Measurements from ENCODE around the gene CCDC92. TPM values are rescaled to one million over a fixed set of nuclear protein-coding genes. Genes with fewer than 3 reads are reported as not detected.
A peak's percentile ranks its signal among the peaks of the same experiment; 100 is the strongest.

CCDC92 gene, protein sequence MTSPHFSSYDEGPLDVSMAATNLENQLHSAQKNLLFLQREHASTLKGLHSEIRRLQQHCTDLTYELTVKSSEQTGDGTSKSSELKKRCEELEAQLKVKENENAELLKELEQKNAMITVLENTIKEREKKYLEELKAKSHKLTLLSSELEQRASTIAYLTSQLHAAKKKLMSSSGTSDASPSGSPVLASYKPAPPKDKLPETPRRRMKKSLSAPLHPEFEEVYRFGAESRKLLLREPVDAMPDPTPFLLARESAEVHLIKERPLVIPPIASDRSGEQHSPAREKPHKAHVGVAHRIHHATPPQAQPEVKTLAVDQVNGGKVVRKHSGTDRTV
- 10 to 100 TPM in 2 of 4 donors, 1 to 10 TPM in 2; 6.5 to 17.1 (median 10.6) TPM for total RNA-seq

DNA sequence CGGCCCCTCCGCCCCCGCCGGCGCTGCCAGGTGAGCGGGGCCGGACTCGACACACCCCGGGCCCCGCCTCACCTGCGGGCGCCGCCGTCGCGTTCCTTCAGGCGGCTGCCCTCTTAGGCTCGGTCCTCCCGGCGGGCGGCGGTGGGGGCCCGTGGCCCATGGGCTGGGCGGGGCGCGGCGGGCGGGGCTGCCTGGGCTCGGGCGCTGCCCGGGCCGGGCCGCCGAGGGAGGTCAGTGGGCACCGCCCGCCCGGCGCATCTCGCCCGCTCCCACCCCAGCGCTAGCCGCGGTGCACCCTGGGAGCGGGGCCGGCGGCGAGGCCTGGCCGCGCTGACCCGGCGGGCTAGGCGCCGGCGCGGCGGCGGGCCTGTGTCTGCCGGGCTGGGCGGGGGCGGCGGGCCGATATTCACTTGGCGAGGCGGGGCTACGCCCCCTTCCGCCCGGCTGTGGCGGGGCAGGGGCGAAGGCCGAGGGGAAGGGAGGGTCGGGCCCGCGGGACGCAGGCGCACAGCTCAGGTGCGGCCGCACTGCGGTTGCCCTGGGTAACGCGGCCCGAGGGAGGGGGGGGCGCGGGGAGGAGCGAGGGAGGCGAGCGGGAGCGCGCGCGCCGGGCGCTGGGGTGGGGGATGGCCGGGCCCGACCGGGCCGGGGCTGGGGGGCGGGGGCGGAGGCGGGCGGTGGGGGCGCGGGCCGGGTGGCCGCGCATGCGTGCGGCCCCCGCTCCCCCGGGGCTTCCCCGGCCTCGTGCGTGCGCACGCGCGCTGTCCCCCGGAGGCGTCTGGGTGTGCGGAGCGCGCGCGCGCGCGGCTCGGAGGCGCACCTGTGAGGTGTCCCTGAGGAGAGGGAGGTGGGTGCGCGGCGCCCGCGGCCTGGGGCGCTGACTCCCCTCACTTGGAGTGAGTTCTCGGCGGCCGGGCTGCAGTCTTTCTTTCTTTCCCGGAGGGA lies at the start of gene CCDC92, which contains the start of gene ZNF664:
Gene CCDC92 (minus strand): TSS at position 375 of the 945 bp plus-strand sequence. CDS start 28,526 bp downstream, outside the sequence.
Gene ZNF664 (plus strand): TSS at position 759 of the 945 bp plus-strand sequence. CDS start 38,930 bp downstream, outside the sequence.
- Histone ChIP-seq H3K36me3 (peaks cover 3% of the 10 kb centered on the region), H3K4me1 (peaks cover 28% of the 10 kb centered on the region), H3K27ac (peak within 1 kb of the TSS; percentile 94), H3K4me3 (peak within 1 kb of the TSS; percentile 97), H3K9me3 (no peaks in the 10 kb centered on the region), H3K27me3 (no peaks in the 10 kb centered on the region)
- 1% methylated on average over 14 of the region's 138 CpGs for WGBS
- TF ChIP-seq POLR2A (IDR thresholded peaks at IDR 0.05) = peak in 1 of 2 donors; percentile 71
- TF ChIP-seq POLR2AphosphoS5 (IDR thresholded peaks at IDR 0.05) = no peak
- peak; percentile 87 to 92 for DNase-seq (ENCODE audit: low spot score in 2 of 2)

DNA sequence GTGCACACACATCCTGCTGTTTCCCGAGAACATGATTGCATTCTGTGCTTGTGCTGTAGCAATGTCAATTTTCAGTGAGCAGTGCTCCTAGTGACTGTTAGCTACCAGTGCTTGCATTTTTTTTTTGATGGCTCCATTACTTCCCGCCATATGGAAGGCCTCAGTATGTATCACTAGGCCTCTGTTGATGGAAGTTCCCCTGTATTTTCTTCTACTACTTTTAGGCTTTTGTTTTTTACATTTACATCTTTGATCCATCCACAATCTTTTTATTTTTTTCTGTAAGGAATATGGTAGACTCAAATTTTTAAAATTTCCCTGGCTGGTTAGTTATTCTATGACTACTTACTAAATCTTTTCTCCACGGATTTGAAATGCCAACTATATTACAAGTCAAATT lies 49.5 kb upstream of the CCDC92 start:
- H3K9me3 ChIP-seq = no peaks in the 10 kb centered on the region
- TF ChIP-seq POLR2AphosphoS5 (IDR thresholded peaks at IDR 0.05) (no peak), POLR2A (IDR thresholded peaks at IDR 0.05) (no peak), EP300 (IDR thresholded peaks at IDR 0.05) (no peak)
- TF ChIP-seq, protein P1, sequence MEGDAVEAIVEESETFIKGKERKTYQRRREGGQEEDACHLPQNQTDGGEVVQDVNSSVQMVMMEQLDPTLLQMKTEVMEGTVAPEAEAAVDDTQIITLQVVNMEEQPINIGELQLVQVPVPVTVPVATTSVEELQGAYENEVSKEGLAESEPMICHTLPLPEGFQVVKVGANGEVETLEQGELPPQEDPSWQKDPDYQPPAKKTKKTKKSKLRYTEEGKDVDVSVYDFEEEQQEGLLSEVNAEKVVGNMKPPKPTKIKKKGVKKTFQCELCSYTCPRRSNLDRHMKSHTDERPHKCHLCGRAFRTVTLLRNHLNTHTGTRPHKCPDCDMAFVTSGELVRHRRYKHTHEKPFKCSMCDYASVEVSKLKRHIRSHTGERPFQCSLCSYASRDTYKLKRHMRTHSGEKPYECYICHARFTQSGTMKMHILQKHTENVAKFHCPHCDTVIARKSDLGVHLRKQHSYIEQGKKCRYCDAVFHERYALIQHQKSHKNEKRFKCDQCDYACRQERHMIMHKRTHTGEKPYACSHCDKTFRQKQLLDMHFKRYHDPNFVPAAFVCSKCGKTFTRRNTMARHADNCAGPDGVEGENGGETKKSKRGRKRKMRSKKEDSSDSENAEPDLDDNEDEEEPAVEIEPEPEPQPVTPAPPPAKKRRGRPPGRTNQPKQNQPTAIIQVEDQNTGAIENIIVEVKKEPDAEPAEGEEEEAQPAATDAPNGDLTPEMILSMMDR (IDR thresholded peaks at IDR 0.05) = no peak
- H3K36me3 ChIP-seq = no peaks in the 10 kb centered on the region
- no peak for DNase-seq (ENCODE audit: low spot score in 2 of 2)
- peaks cover 14% of the 10 kb centered on the region for H3K4me1 ChIP-seq
- 82% methylated on average over 3 of the region's 3 CpGs for WGBS
- H3K27me3 ChIP-seq = no peaks in the 10 kb centered on the region
- no peak overlapping the region for H3K4me3 ChIP-seq
- H3K27ac ChIP-seq = no peak overlapping the region

DNA sequence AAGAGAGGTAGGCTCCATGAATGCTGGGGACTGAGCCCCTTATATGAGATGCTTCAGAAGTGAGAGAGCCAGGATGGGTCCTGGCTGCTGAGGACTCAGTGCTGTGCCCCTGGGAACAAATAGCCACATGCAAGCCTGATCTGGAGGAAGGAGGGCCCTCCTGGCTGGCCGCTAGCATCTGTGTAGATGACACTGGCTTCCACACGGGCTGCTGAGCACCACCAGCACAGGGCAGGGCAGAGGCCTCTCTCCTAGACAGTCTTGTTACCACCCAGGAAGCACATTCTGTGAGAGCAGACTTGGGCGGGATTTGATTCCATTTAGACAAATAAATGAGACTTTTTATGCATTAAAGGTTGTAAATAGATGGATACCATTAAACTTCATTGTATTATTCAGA lies 48.4 kb upstream of the CCDC92 start:
- no peaks in the 10 kb centered on the region for H3K27me3 ChIP-seq
- no peaks in the 10 kb centered on the region for H3K9me3 ChIP-seq
- no peak overlapping the region for H3K27ac ChIP-seq
- H3K36me3 ChIP-seq = no peaks in the 10 kb centered on the region
- no peak overlapping the region for H3K4me3 ChIP-seq
- peaks cover 14% of the 10 kb centered on the region for H3K4me1 ChIP-seq
- DNase-seq (ENCODE audit: low spot score in 2 of 2) = no peak
- TF ChIP-seq EP300 (IDR thresholded peaks at IDR 0.05) (no peak), POLR2A (IDR thresholded peaks at IDR 0.05) (no peak), POLR2AphosphoS5 (IDR thresholded peaks at IDR 0.05) (no peak)
- TF ChIP-seq, protein P1 (IDR thresholded peaks at IDR 0.05) = no peak
- WGBS = 79% methylated on average over 3 of the region's 3 CpGs

DNA sequence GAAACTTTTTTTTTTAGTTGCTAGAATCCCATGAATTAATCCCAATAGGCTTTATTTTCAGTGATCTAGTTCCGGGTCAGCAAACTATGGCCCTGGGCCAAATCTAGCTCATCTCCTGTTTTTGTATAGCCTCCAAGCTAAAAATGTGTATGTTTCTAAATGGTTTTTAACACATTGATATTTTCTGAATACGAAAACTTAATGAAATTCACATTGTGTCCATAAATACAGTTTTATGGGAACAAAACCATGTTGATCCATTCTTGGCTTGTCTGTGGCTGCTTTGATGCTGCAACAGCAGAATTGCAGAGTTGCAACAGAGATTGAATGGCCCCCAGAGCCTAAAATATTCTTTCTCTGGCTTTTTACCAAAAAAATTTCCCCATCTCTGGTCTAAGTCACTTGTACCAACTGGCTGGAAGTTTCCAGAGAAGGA lies 47.9 kb upstream of the CCDC92 start:
- no peak for TF ChIP-seq POLR2A (IDR thresholded peaks at IDR 0.05)
- TF ChIP-seq EP300 (IDR thresholded peaks at IDR 0.05) = no peak
- peak in 1 of 3 donors; percentile 59 for TF ChIP-seq POLR2AphosphoS5 (IDR thresholded peaks at IDR 0.05)
- TF ChIP-seq, protein P1 (IDR thresholded peaks at IDR 0.05) = no peak

DNA sequence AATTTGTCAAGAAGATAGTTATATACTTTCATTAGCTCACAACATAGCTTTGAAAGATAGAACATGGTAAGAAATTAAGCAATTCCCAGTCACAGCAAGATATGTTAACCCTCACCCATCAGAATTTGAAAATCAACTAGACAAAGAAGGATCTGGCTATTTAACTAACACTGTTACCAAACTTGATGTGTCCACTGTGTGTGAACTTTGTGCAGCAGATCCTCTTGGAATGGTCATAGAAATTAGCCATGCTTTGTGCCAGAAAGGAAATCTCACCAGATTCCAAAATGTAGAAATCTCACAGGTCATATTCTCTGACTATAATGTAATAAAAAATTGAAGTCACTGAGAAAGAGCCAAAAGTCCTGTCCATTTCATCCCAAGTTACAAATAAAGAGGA lies 46.5 kb upstream of the CCDC92 start:
- Histone ChIP-seq H3K36me3 (peaks cover under 1% of the 10 kb centered on the region), H3K4me3 (no peak overlapping the region), H3K9me3 (no peaks in the 10 kb centered on the region), H3K27me3 (no peaks in the 10 kb centered on the region), H3K4me1 (peaks cover 5% of the 10 kb centered on the region), H3K27ac (no peak overlapping the region)
- TF ChIP-seq EP300 (IDR thresholded peaks at IDR 0.05) (no peak), POLR2AphosphoS5 (IDR thresholded peaks at IDR 0.05) (no peak), POLR2A (IDR thresholded peaks at IDR 0.05) (no peak)
- TF ChIP-seq, protein P1 (IDR thresholded peaks at IDR 0.05) = no peak
- no peak for DNase-seq (ENCODE audit: low spot score in 2 of 2)

More for the DNA sequence above, 47.9 kb upstream of the CCDC92 start:
- H3K9me3 ChIP-seq = no peaks in the 10 kb centered on the region
- 49% methylated on average over 2 of the region's 2 CpGs for WGBS
- DNase-seq (ENCODE audit: low spot score in 2 of 2) = no peak
- no peak overlapping the region for H3K4me3 ChIP-seq
- H3K4me1 ChIP-seq = peaks cover 14% of the 10 kb centered on the region
- H3K27ac ChIP-seq = peak overlapping the region; percentile 35
- H3K36me3 ChIP-seq = no peaks in the 10 kb centered on the region
- H3K27me3 ChIP-seq = no peaks in the 10 kb centered on the region

Measured in suprapubic skin (tissue), 4 donors.